ENCODE data around the gene PTGER3.
"Not testable (repeated sequence)": the region's sequence is repeated elsewhere in the genome, so short reads cannot be mapped to it uniquely, and the experiment has no call there.

PTGER3 gene

DNA sequence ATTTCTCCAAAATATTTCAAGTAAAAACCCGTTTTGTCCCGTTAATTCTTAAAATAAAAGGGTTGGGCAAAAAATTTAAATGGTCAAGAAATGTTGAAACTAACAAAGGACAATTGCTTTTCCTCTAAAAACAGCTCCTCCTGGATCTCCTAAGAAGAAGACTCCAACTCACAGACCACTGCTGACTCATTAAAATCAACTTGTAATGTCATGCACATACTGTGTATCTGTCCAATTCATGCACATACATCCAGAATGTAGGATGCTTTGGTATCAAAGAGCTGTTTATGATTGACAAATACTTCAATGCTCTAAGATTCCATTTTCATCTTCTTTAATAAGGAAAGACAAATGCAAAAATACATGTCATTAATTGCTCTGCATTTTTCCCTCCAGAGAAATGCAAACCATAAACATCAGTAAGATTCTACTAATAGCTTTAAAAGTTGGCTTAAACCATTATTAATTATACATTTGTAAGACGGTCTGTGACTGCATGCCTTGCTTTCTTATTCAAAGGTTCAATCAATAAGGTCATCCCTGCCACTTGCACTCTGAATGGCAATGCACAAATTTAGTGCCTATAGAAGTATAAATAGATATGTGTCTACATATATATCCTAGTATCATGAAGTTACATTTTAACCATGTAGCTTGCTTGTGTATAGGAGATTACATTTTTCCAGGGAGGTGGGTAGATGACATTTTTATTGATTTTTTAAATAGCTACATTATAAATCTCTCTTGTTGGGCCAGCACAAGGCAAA is 44.7 kb downstream of the PTGER3 start:
- no peak overlapping the region for H3K27ac ChIP-seq (ENCODE audit: low read depth, low read length)

DNA sequence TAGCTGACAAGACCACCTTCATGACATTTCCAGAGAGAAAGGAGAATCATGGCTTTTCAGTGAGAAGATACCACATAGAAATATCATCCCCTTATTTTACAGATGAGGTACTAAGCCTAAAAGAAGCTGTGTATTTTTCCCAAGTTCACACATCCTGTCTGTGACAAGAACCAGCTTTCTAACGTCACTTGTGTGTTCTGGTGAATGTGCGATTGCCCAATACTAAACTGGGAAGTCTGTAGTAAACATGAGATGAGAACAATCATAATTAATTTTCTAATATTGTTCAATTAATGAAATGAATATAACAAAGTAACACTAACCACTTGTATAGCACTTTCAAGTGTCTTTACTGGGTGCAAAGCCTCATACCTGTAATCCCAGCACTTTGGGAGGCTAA is 46.0 kb downstream of the PTGER3 start:
- H3K4me3 ChIP-seq (ENCODE audit: low read depth, low read length), result no peak overlapping the region
- no peaks in the 10 kb centered on the region for H3K27me3 ChIP-seq (ENCODE audit: control insufficient read depth, insufficient read depth, low read length)
- no peaks in the 10 kb centered on the region for H3K4me1 ChIP-seq (ENCODE audit: control insufficient read depth, insufficient read depth, low read length)
- no peaks in the 10 kb centered on the region for H3K9me3 ChIP-seq (ENCODE audit: control insufficient read depth, insufficient read depth, low read depth, low read length)
- no peaks in the 10 kb centered on the region for H3K36me3 ChIP-seq (ENCODE audit: control insufficient read depth, insufficient read depth, low read length)
- H3K27ac ChIP-seq (ENCODE audit: low read depth, low read length), result no peak overlapping the region
- no peak overlapping the region for H3K9ac ChIP-seq (ENCODE audit: low read length)

More for the DNA sequence above, 44.7 kb downstream of the PTGER3 start:
- H3K4me3 ChIP-seq (ENCODE audit: low read depth, low read length), result no peak overlapping the region
- H3K9ac ChIP-seq (ENCODE audit: low read length), result no peak overlapping the region
- H3K4me1 ChIP-seq (ENCODE audit: control insufficient read depth, insufficient read depth, low read length), result no peaks in the 10 kb centered on the region
- H3K36me3 ChIP-seq (ENCODE audit: control insufficient read depth, insufficient read depth, low read length), result no peaks in the 10 kb centered on the region
- no peaks in the 10 kb centered on the region for H3K27me3 ChIP-seq (ENCODE audit: control insufficient read depth, insufficient read depth, low read length)
- H3K9me3 ChIP-seq (ENCODE audit: control insufficient read depth, insufficient read depth, low read depth, low read length), result no peaks in the 10 kb centered on the region

DNA sequence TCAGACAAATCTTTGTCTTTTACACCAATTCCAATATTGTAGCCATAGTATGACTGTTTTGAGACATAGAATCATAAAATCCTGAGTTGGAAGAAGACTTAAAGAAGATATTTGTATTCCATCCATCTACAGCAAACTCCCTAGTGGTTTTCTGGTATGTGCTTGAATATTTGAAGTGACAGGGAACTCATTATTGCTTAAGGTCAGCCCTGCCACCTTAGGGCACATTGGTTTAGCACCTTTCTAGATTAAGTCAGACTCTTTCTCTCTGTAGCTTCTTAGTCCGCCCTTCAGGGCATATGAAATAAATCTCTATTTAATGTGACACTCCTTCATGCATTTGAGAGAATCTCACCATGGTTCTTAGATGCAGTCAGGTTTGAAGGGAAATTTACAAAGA is 49.8 kb downstream of the PTGER3 start:
- no peaks in the 10 kb centered on the region for H3K4me1 ChIP-seq (ENCODE audit: control insufficient read depth, insufficient read depth, low read length)
- no peaks in the 10 kb centered on the region for H3K27me3 ChIP-seq (ENCODE audit: control insufficient read depth, insufficient read depth, low read length)
- H3K9me3 ChIP-seq (ENCODE audit: control insufficient read depth, insufficient read depth, low read depth, low read length), result no peaks in the 10 kb centered on the region
- no peak overlapping the region for H3K9ac ChIP-seq (ENCODE audit: low read length)
- H3K36me3 ChIP-seq (ENCODE audit: control insufficient read depth, insufficient read depth, low read length), result no peaks in the 10 kb centered on the region
- H3K4me3 ChIP-seq (ENCODE audit: low read depth, low read length), result no peak overlapping the region
- H3K27ac ChIP-seq (ENCODE audit: low read depth, low read length), result no peak overlapping the region

DNA sequence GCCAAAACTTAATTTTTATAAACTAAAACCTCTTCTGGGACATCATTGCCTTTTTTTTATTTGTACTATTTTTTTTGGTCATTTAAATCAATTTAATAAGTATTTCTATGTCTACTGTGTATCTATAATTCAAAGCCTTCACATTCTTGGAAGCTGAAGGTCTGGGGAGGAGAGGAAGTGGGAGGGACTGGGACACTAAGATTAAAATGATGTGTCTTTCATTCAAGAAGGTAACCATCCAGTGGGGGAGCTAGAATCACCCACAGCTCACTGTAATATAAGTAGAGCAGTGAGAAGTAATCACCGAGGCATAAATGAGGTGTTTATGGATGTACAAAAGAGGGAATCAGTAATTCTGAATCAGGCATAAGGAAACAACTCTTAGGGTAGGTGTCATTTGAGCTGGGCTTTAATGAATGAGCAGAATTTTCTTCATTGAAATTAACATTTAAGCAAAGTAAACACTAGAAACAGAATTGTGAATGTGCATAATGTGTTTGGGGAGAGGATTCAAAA is 52.8 kb downstream of the PTGER3 start:
- Histone ChIP-seq H3K9me3 (ENCODE audit: control insufficient read depth, insufficient read depth, low read depth, low read length) (no peaks in the 10 kb centered on the region), H3K9ac (ENCODE audit: low read length) (no peak overlapping the region), H3K4me1 (ENCODE audit: control insufficient read depth, insufficient read depth, low read length) (no peaks in the 10 kb centered on the region), H3K36me3 (ENCODE audit: control insufficient read depth, insufficient read depth, low read length) (no peaks in the 10 kb centered on the region), H3K27ac (ENCODE audit: low read depth, low read length) (no peak overlapping the region), H3K27me3 (ENCODE audit: control insufficient read depth, insufficient read depth, low read length) (no peaks in the 10 kb centered on the region), H3K4me3 (ENCODE audit: low read depth, low read length) (no peak overlapping the region)

DNA sequence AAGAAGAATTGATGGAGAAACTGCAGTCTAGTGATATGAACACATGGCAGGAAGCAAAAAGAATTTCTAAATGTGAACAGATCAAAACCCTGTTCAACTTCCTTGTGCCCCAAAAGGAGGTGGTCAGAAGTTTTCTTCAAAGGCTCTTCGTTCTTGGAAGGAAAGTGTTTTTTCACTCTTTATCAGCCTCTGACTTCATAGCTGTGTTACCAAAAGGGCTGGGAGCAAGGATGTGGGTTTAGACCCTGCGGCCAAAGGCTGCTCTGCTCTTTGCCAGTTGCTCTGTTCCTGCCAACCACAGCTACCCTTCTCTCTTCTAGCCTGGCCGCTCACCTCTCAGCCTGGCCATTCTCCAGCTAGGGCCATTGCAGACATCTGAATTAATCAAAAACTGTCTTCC is 53.8 kb downstream of the PTGER3 start:
- Histone ChIP-seq H3K27ac (ENCODE audit: low read depth, low read length) (no peak overlapping the region), H3K4me3 (ENCODE audit: low read depth, low read length) (no peak overlapping the region), H3K27me3 (ENCODE audit: control insufficient read depth, insufficient read depth, low read length) (no peaks in the 10 kb centered on the region), H3K36me3 (ENCODE audit: control insufficient read depth, insufficient read depth, low read length) (no peaks in the 10 kb centered on the region), H3K9ac (ENCODE audit: low read length) (no peak overlapping the region), H3K4me1 (ENCODE audit: control insufficient read depth, insufficient read depth, low read length) (no peaks in the 10 kb centered on the region), H3K9me3 (ENCODE audit: control insufficient read depth, insufficient read depth, low read depth, low read length) (no peaks in the 10 kb centered on the region)

DNA sequence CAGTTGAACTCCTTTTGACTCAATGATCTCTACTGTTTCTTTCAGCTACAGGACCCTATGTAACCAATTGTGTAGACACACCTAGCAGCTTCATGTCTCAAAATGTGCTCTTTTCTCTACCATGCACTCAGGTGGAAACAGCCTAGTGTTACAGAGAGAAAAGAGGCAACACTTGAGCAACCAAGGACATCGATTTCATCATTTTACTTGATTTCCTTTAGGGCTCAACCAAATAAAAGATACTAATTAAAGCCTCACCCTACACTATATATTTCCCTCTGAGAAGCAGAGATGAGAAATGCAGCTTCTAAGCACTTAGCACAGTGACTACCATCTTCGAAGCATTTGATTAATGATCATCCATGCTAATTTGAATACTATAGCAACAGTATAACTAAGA is 55.1 kb downstream of the PTGER3 start:
- no peaks in the 10 kb centered on the region for H3K36me3 ChIP-seq (ENCODE audit: control insufficient read depth, insufficient read depth, low read length)
- no peak overlapping the region for H3K27ac ChIP-seq (ENCODE audit: low read depth, low read length)
- H3K4me3 ChIP-seq (ENCODE audit: low read depth, low read length), result no peak overlapping the region
- H3K4me1 ChIP-seq (ENCODE audit: control insufficient read depth, insufficient read depth, low read length), result no peaks in the 10 kb centered on the region
- no peaks in the 10 kb centered on the region for H3K9me3 ChIP-seq (ENCODE audit: control insufficient read depth, insufficient read depth, low read depth, low read length)
- no peaks in the 10 kb centered on the region for H3K27me3 ChIP-seq (ENCODE audit: control insufficient read depth, insufficient read depth, low read length)
- H3K9ac ChIP-seq (ENCODE audit: low read length), result no peak overlapping the region

DNA sequence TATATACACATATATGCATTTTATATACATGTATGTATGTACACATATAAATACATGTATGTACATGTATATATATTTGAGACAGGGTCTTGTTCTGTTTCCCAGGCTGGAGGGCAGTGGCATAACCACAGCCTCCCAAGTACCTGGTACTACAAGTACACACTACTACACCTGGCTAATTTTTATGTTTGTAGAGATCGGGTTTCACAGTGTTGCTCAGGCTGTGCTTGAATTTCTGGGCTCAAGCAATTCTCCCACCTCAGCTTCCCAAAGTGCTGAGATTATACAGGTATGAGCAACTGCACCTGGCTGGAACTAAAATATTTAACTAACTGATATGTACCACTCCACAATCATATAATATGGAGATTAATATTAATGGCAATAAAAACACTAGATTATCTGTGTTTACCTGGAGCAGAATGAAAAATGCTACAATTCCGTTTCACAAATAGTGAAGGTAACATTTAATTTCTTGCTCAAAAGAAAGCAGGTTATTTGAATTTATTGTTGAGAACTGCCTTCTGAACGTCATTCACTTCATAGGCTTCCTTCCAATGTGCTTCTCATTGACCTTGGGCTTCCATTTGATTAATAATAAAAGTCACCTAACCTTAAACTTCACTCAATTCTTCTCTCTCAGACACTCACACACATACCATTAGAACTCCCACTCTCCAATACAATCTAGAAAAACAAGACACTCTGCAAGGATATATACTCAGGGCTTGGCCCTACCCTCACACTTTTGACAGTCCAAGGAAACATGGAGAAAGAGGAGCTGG is 57.0 kb downstream of the PTGER3 start:
- Histone ChIP-seq H3K4me1 (ENCODE audit: control insufficient read depth, insufficient read depth, low read length) (no peaks in the 10 kb centered on the region), H3K9me3 (ENCODE audit: control insufficient read depth, insufficient read depth, low read depth, low read length) (no peaks in the 10 kb centered on the region), H3K36me3 (ENCODE audit: control insufficient read depth, insufficient read depth, low read length) (no peaks in the 10 kb centered on the region), H3K4me3 (ENCODE audit: low read depth, low read length) (no peak overlapping the region), H3K9ac (ENCODE audit: low read length) (no peak overlapping the region), H3K27ac (ENCODE audit: low read depth, low read length) (no peak overlapping the region), H3K27me3 (ENCODE audit: control insufficient read depth, insufficient read depth, low read length) (no peaks in the 10 kb centered on the region)

DNA sequence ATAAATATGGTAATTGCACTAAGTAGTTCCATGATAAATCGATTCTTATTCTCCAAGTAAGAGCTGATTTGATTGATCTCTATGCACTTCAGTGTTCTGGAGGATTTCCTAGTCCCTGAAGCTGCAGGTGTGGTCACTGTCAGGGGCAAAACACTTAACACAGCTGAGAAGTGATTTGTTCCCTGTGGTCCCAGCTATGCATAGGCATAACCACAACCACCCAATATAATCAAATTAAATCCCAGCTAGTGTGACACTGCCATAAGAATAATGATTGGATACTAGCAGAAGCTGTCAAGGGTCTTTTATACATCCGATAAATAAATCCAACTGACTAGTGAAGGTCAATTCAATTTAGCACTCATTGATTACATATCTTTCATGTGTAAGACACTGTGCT is 60.1 kb downstream of the PTGER3 start:
- H3K4me1 ChIP-seq (ENCODE audit: control insufficient read depth, insufficient read depth, low read length), result no peaks in the 10 kb centered on the region
- no peaks in the 10 kb centered on the region for H3K36me3 ChIP-seq (ENCODE audit: control insufficient read depth, insufficient read depth, low read length)
- H3K9me3 ChIP-seq (ENCODE audit: control insufficient read depth, insufficient read depth, low read depth, low read length), result no peaks in the 10 kb centered on the region
- no peaks in the 10 kb centered on the region for H3K27me3 ChIP-seq (ENCODE audit: control insufficient read depth, insufficient read depth, low read length)
- H3K27ac ChIP-seq (ENCODE audit: low read depth, low read length), result no peak overlapping the region
- no peak overlapping the region for H3K9ac ChIP-seq (ENCODE audit: low read length)
- H3K4me3 ChIP-seq (ENCODE audit: low read depth, low read length), result no peak overlapping the region

DNA sequence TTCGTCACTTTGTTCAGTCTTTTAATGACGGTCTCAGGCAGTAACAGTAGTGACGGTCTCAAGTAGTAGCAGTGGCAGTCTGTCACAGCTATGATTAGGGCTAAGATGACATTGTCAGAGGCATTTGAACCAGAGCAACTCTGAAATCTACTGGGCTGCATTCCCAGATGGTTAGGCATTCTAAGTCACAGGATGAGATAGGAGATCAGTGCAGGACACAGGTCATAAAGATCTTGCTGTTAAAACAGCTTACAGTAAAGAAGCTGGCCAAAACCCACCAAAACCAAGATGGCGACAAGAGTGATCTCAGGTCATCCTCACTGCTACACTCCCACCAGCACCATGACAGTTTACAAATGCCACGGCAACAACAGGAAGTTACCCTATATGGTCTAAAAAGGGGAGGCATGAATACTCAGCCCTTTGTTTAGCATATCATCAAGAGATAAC is 61.8 kb downstream of the PTGER3 start:
- not testable (repeated sequence) for H3K36me3 ChIP-seq (ENCODE audit: control insufficient read depth, insufficient read depth, low read length); H3K4me1 ChIP-seq (ENCODE audit: control insufficient read depth, insufficient read depth, low read length); H3K27me3 ChIP-seq (ENCODE audit: control insufficient read depth, insufficient read depth, low read length)

DNA sequence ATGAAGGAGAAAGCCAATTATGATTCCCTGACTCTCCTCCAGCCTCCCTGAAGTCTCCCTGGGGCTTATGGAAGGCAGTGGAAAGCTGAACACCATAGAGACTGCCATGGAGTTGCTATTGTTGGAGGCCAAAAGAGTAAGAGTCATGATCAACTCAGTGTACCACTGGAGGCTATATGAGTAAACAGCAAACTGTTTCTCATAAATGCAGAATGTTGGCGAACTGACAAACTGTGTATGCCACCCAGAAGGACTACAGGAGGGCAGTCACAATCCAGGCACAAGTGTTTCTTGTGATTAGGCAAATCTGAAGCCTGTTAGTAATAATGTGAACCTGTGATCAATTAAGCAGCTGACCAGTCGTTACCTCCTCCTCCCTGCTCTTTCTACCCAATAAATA is 62.3 kb downstream of the PTGER3 start:
- not testable (repeated sequence) for H3K27me3 ChIP-seq (ENCODE audit: control insufficient read depth, insufficient read depth, low read length); H3K9me3 ChIP-seq (ENCODE audit: control insufficient read depth, insufficient read depth, low read depth, low read length); H3K36me3 ChIP-seq (ENCODE audit: control insufficient read depth, insufficient read depth, low read length); H3K4me3 ChIP-seq (ENCODE audit: low read depth, low read length); H3K9ac ChIP-seq (ENCODE audit: low read length); H3K27ac ChIP-seq (ENCODE audit: low read depth, low read length); H3K4me1 ChIP-seq (ENCODE audit: control insufficient read depth, insufficient read depth, low read length)

More for the DNA sequence above, 61.8 kb downstream of the PTGER3 start:
- H3K4me3 ChIP-seq (ENCODE audit: low read depth, low read length); H3K9me3 ChIP-seq (ENCODE audit: control insufficient read depth, insufficient read depth, low read depth, low read length); H3K9ac ChIP-seq (ENCODE audit: low read length); H3K27ac ChIP-seq (ENCODE audit: low read depth, low read length): not testable (repeated sequence)

DNA sequence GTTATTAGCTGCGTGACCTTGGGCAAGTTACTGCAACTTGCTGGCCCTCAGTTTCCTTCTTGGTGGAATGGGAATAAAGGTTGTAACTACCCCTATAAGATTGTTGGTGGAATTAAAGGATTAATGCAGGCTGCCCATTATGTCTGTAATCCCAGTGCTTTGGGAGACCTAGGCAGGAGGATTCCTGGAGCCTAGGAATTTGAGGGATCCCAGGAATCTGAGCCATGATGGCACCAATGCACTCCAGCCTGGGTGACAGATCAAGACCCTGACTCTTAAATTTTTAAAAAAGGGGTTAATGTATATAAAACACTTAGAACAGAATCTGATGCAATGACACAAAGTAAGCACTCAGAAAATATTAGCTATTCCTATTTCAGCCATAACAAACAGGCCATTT is 67.3 kb downstream of the PTGER3 start:
- no peaks in the 10 kb centered on the region for H3K4me1 ChIP-seq (ENCODE audit: control insufficient read depth, insufficient read depth, low read length)
- no peaks in the 10 kb centered on the region for H3K27me3 ChIP-seq (ENCODE audit: control insufficient read depth, insufficient read depth, low read length)
- no peaks in the 10 kb centered on the region for H3K9me3 ChIP-seq (ENCODE audit: control insufficient read depth, insufficient read depth, low read depth, low read length)
- H3K36me3 ChIP-seq (ENCODE audit: control insufficient read depth, insufficient read depth, low read length), result no peaks in the 10 kb centered on the region
- H3K9ac ChIP-seq (ENCODE audit: low read length), result no peak overlapping the region
- H3K4me3 ChIP-seq (ENCODE audit: low read depth, low read length), result no peak overlapping the region
- no peak overlapping the region for H3K27ac ChIP-seq (ENCODE audit: low read depth, low read length)
